ENCODE measurements around the gene TKTL1.

TKTL1 gene

DNA sequence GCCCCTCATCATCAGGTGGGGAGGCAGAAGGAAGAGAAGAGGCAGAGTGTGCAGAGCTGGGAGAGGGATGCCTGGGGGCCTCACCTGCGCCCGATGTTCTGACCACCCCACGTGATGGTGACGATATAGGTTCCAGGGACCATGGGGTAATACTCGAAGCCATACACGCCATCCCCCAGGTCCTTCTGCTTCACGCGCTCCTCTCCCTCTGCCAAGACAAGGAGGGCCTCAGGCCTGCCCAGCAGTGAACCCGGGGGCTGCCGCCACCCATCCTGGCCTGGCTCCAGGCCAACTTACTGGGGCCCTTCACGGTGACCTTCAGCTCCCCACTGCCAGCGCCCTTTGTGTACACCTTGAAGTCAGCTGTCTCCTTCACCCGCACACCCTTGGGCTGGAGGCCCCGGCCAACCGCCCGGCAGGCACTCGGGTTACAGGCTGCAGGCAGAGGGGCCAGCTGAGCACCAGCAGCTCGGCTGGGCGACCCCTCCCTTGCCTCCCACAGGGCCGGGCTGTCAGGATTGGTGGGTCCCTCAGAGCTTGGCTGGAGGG is 69.5 kb downstream of the TKTL1 start:
- no peak for DNase-seq

DNA sequence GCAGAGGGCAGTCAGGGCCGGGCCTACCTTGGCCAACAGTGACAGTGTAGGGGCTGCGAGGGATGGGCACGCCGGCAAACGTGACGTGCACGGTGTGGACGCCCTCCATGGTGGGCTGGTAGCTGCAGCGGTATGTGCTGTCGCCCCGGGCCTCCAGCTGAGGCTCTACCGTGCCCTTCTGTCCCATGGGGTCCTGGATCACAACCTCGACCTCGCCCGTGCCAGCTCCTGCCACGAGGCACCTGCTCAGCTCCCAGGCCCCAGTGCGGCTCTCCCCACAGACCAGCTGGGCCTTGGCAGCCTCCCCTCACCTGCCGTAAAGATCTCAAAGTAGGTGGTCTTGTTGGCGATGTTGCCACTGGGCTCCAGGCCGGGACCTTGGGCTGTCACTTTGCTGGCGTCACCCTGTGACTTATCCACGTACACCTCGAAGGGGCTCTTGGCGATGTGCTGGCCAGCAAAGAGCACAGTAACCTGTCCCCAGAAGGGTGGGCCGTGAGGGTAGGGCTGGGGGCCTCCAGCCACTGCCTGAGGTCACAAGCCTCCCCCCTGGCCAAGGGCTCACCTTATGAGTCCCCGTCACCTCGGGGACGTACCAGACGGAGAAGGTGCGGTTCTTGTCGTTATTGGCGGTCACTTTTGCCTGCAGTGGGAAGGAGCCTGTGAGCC is 70.5 kb downstream of the TKTL1 start:
- DNase-seq = no peak

DNA sequence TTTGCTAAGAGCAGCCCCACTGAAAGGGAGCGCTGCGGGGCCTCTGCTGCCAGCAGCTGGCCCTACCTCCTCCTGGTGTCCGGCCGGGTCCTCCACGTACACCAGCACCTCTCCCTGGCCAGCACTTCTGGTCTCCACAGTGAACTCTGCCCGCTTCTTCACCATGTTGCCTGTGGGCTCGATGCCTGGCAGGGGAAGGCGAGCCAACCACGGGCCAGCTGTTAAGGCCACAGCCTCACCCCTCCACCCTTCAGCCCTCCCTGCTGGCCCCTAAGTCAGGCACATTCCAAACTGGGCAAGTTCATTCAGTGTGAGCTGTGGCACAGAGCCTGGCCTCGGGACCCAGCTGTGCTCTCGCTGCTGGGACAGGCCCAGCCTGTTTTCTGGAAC is 71.1 kb downstream of the TKTL1 start:
- no peak for DNase-seq

DNA sequence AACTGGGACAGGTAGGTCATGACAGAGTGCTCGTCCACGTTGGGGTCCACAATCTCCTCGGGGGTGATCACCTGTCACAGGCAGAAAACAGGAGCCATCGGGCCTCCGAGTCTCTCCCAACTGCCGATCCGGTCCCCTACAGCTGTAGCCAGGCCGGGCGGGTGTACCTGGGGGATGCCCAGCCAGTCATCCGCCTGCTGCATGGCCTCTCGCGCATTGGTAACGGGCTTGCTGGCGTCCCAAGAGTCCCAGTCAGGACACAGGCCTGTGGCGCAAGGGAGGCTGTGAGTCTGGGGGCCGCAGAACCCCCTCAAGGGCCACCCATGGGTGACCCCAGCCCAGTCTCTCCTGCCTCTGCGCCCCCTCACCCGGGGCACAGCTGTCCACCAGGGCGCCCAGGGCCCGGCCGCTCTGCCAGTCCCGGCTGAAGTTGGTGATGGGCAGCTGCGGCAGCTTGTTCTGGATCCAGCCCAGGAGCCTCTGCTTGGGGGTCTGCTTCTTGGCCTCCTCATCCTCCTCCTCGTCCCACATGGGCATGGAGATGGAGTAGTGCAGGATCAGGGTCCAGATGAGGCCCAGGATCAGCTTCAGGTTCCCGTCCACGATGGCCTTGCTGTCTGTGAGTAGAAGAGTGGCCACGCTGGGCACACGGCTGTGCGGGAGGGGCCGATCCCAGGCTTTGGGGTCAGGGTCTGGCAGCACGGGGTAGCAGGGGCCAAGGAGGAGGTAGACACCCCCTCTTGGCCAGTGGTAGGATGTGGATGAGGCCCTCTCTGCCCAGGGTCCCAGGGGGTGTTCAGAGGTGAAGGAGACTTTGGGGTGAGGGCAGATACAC is 72.1 kb downstream of the TKTL1 start:
- no peak for DNase-seq

DNA sequence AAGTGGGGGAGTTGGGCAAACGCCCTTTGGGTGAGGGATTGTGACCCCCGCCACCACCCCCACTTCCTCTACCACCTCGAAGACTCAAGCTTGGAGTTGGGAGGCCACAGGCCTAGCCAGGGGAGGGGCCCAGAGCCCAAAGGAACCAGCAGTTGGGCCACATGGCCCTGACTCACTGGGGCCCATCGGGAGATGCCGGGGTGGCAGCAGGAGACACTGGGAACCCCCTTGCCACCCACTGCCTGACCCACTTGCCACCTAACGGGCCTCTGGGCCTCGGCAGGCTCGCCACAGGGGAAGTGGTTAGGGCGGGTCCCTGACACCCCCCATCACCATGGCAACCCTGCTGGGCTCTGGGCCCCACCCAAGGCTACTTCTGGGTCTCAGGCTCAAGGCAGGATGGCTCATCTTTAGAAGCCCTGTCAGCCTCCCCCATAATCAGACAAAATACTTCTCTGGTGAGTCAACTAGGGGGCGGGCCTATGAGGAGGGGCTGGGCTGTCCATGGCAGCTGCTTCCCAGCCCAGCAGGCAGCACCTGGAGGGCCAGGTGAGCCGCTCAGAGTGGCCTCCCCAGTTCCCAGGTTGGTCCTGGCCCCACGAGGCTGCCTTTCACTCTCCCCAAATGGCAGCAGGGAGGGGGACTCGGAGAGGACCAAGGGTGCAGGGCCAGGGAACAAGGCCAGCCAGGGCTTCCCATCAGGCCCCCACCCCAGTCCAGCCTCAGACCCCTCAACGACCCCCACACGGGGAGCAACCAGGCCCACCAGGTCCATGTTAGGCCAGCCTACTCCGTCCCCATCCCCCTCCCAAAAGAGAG is 73.2 kb downstream of the TKTL1 start:
- peak; percentile 27 for DNase-seq

DNA sequence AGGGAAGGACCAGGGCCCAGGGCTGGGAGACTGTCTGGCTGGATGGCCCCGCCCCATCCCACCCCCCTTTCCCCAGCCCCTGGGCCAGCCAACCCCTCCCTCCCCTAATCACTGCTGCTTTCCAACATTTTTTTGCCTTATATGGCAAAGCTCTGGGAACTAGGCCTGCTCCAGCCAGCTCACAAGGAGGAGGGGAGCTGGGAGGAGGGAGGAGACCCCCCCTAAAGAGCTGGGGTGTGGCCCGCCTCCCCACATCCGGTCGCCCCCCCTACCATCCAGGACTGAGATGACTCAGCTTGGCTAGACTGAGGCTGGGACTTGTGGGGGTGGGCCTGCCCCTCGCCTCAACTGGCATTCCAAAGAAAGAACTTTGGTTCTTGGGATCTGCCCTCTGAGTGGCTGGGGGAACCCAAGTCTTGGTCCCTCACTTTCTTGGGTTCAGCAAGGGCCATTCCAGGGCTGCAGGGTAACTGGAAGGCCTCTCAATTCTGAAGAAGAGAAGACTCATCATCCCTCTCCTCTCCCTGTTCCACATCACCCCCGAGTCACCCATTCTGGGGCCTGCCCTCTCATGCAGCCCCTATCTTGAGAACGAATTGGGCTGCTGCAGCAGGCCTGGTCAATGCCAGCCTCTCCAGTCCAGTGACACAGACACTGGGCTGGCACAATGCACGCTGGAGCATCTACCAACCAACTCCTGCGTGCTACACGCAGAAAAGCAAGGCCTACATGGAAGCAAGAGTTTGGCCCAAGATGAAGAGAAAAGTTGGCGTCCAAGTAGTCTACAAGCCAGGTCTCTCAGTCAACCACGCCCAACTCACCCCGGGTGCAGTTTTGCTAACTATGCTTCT is 74.1 kb downstream of the TKTL1 start:
- no peak for DNase-seq

DNA sequence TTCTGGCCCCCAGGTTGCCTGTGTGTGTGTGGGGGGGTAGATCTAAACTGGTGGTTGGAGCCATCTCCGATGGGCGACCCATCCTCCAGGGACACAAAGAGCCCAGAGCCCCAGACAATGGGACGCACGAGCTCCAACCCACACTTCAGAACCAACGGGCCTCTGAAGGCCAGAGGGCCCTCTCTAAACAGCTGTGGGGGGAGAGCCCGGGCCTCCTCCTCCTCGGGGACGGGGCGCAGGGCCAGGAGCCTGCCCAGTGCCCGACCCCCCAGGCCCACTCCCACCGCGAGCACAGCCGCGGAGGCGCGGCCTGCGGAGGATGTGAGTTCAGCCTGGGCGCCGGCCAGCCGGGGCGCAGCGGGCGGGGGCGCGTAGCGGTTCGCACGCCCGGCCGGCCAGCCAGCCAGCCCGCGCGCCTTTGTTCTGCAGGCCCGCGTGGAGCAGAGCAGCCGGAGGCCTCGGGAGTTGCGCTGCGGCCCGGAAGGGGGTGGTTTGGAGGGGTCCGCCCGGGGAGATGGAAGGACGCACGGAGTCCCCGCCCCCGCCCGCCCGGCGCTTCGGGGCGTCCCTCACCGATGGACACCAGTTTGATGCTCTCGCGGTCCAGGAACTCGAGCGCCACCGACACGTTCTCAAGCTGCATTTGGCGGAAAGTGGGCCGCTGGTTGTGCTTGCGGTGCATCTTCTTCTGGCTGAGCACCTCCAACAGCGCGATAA is 74.9 kb downstream of the TKTL1 start:
- no peak for DNase-seq

DNA sequence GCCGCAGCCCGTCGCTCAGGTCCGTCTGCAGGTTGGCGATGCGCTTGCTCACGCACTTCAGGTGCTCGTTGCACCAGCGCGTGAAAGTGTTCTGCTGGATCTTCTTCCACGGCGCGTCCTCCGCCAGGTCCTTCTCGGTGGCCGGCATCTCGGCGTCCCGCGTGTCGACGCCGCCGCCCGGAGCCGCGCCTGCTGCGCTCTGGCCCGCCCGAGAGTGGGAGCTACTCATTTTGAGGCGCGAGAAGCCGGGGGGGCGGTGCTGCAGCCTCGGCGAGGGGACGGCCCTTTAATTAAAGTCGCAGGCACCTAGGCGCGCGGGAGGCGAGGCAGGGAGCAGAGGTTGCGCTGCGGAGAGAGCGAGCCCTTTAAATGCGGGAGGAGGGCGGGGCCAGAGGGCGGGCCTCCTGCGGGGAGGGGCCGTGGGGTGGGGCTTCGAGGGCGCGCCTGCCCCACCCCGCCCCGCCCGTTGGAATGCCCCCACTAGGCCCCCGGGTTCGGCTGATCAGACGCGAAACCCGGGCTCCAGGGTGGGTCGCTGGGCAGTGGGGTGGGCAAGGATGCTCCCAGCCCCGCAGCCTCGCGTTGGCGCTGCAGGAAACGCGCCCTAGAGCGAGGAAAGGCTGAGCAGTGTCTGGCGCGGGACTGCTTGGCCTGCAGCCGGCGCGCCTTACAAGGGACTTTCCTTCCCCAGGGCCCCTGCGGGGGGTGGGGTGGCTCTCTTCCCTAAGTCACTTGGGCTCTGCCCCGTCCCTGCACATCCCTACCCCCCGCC is 75.6 kb downstream of the TKTL1 start:
- DNase-seq = peak; percentile 73

DNA sequence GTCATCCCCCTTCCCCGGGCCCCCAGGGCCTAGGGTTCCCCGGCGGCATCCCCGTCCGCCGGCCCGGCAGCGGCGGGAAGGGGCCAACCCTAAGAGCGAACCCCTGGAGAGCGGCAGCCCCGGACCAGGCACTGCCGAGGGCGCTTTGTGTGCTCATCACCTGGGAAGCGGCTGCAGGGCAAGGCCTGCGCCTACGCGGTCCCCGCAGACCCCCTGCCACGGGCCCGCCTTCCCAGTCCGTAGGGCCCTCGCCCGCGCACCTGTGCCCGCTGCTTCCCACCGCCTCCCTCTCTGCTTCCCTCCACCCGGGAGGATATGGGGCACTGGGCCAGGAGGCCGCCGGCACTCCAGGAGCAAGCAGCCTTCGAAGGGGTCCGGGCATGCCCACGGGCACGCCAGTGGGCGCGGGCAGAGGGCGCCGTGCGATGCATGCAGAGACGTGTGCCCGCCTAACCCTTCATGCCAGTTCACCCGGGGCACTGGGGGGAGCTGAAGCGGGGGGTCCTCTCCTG is 76.2 kb downstream of the TKTL1 start:
- no peak for DNase-seq

DNA sequence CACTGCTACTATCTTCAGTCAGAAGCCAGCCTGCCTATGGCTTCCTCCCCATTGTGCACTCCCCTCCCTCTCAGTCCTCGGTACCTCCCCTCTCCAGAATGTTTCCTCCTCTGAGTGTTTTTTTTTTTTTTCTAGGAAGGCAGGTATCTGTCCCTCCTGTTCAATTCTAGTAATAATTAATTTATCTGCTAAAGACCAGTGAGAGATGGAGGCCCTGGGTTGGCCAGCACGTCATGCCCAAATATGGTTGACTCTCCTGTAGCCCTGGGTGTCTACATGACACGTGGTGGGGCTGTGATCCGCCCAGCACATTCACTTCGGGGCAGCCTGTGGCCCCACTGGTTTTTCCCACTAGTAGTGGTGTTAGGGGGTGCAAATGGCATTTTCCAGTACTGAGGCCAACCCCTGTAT is 77.0 kb downstream of the TKTL1 start:
- DNase-seq = no peak

DNA sequence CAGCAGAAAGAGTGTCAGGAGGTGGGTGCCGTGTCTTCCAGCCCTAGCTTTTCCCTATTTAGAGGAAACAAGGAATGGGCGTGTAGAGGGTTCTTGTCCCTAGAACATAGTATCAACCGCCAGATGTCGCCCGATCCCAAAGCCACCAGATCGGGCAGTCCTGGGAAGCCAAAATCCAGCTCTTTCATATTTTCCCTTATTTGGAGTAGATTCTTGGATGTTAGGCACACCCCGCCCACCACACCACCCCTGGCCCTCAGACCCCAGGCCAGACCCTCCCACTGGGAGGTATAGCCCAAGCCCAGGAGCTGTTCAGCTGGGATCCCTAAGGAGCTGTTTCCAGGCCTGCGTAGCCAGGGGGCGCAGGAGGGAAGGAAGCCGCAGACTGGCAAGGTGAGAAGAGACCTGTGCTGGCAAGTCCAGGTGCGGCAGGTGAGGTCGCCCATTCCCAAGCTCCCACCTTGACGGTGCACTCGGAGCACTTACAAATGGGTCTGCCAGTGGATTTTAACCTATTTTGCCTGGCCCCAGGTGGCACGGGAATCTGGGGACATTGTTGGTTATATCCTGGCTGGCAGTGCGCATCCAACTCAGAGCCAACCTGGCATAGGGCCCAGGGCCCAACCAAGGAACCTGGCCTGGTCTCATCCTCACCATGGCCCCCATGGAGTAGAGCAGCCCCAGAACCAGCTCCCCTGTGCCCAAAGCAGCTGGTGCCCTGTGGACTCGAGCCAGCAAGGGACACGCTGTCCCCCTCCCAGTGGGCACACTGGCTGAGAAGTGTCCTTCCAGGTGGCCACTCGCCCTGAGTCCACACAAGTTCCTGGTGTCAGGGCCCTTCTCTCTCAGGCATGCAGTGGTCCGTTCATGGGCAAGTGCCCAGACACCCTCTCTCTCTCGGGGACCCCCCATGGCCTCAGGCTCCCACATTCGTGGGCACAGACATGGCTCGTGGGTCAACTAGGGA is 78.0 kb downstream of the TKTL1 start:
- peak; percentile 81 for DNase-seq

DNA sequence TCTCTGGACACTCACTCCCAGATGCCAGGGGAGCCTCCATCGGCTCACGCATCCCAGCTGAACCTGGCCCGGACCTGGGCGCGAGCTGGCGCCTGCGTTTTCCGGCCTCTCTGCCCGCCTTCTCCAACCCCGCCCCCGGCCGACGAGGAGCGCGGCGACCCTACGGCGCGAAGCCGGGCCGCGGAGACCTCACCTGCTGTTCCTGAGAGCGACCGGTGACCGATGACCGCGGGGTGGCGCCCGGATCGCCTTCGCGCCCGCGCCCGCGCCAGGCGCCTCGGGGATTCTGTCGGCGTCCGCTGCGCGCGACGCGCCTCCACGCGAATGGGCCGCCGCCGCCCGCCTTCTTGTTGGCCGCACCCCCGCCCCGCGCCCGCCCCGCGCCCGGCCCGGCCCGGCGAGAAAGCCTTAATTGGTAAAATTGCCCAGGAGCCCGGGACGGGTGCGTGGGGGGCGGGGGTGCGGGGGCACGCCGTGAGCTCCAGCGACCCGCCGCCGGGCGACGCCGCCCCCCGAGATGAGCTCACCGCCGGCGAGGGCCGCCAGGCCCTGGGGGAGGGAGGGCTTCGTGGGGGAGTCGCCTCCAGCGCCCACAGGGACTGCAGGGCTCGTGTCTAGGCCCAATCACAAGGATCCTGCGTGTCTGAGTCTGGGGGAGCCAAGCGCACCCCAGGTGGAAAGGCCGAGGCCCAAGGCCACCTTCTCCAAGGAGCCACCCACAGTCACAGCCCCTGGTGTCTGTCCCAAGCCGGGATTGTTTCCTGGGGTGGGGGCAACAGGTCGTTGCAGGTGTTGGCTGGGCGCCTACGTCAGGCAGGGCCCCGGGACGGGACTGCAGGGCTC is 78.9 kb downstream of the TKTL1 start, which contains the start of gene FLNA:
FLNA (minus strand) TSS at position 322 of the 843 bp plus-strand sequence. CDS start 3,389 bp downstream, outside the sequence.
- DNase-seq = no peak

DNA sequence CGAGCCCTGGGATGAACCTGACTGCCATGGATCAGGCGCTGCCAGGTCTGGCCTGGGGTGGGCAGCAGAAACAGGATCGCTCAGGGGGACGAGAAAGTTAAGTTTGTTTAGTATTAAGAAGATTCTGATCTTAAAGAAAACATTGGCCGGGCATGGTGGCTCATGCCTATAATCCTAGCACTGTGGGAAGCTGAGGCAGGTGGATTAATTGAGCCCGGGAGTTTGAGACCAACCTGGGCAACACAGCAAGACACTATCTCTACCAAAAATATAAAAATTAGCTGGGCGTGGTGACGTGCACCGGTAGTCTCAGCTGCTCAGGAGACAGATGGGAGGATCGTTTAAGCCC is 79.5 kb downstream of the TKTL1 start:
- DNase-seq = no peak

DNA sequence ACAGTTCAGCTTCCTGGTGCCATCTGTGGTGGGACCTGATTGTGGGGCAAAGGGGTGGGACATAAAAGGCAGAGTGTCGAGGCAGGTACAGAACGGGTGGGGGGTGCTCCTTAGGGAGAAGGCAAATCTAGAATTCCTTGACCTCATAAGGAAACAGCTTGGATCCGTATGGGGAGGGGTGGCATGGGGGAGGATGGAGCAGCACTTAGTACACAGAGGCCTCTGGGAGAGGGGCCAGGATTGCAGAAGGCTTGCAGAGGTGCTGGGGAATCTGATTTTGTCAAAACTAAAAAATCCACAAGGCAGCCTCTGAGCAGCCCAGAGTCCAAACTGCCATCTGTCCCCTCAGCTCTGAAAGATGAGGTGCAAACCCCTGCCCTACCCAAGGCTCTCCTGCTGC is 81.2 kb downstream of the TKTL1 start:
- no peak for DNase-seq

DNA sequence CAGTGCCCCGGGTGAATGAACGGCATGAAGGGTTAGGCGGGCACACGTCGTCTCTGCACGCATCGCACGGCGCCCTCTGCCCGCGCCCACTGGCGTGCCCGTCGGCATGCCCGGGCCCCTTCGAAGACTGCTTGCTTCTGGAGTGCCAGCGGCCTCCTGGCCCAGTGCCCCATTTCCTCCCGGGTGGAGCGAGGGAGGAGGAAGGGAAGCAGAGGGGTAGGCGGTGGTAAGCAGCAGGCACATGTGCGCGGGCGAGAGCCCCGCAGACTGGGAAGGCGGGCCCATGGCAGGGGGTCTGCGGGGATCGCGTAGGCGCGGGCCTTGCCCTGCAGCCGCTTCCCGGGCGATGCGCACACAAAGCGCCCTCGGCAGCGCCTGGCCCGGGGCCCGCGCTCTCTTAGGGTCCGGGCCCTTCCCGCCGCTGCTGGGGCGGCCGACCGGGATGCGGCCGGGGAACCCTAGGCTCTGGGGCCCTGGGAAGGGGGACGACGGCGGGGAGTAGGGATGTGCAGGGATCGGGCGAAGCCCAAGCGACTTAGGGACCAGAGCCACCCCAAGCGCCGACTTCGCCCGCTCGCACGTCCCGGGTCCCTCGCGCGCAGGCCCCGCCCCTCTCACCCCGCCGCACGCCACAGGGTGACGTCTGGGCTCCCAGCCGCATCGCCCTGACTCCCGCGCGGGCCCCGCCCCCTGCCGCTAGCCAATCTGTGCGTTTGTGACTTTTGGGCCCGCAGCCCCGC is 82.6 kb downstream of the TKTL1 start:
- peak; percentile 32 for DNase-seq

DNA sequence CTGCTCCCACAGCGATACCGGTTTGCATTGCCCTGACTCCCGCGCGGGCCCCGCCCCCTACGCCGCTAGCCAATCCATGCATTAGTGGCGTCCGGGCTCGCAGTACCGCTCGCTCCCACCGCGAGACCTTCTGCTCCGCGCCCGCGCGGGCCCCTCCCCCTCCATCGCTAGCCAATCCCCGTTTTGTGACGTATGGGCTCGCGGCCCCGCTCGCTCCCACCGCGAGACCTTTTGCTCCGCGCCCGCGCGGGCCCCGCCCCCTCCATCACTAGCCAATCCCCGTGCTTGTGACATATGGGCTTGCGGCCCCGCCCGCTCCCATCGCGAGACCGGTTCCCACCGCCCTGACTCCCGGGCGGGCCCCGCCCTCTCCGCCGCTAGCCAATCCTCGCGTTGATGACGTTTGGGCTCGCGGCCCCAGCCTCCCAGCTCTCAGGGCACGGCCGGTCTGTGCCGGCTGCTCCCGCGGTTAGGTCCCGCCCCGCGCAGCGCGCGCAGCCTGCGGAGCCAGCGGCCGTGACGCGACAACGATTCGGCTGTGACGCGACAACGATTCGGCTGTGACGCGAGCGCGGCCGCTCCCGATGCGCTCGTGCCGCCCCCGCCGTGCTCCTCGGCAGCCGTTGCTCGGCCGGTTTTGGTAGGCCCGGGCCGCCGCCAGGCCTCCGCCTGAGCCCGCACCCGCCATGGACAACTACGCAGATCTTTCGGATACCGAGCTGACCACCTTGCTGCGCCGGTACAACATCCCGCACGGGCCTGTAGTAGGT is 83.4 kb downstream of the TKTL1 start, which contains the start of gene EMD:
EMD (plus strand) TSS at position 497 of the 770 bp plus-strand sequence; CDS start at position 687, 190 bp downstream.
- DNase-seq = peak; percentile 98

DNA sequence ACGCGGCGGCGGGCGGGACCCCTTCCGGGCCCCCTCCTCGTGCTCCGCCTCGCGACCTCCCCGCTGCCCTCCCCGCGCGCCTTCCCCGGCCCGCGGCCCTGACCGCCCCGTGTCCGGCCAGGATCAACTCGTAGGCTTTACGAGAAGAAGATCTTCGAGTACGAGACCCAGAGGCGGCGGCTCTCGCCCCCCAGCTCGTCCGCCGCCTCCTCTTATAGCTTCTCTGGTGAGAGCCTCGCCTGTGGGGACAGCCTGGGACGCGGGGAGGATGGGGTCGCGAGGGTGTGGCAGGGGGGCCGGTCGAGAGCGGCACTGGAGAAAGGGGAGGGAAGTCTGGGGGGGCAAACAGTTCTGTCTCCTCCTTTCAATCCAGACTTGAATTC is 84.0 kb downstream of the TKTL1 start:
- no peak for DNase-seq

Measured in NCI-H2029 (cell line).